DND-41 (cell line): ENCODE measurements around the gene SLC25A26.

Experiments used
- ATAC-seq: fragments of 200-7000 bp; cut with Tn5 transposase; 3 replicates; pipeline ENCODE4 v1.9.1; 2021; ENCODE audit warnings: low read depth; ENCODE audit not compliant: insufficient read depth
- DNase-seq: peaks from one replicate; pipeline ENCODE4 v3.0.0-alpha.2; 2020
- H2AFZ ChIP-seq: 2 replicates; pipeline ENCODE4 v1.6.0; 2012; ENCODE audit warnings: low read depth, low read length
- H3K27ac ChIP-seq: 2 replicates; pipeline ENCODE4 v1.5.1; 2012; ENCODE audit warnings: low read length, inconsistent platforms
- H3K27me3 ChIP-seq: fragments of 200-600 bp; sonication (generic); 2 replicates; pipeline ENCODE4 v1.6.0; 2012; ENCODE audit warnings: low read length, mild to moderate bottlenecking, inconsistent platforms; ENCODE audit not compliant: insufficient read depth, poor library complexity
- H3K36me3 ChIP-seq: 2 replicates; pipeline ENCODE4 v1.5.1; 2012; ENCODE audit warnings: low read length, inconsistent platforms; ENCODE audit not compliant: insufficient read depth
- H3K4me1 ChIP-seq: 2 replicates; pipeline ENCODE4 v1.5.1; 2012; ENCODE audit warnings: mild to moderate bottlenecking, low read length; ENCODE audit not compliant: insufficient read depth
- H3K4me2 ChIP-seq: 2 replicates; pipeline ENCODE4 v1.6.0; 2012; ENCODE audit warnings: mild to moderate bottlenecking, moderate library complexity, low read length, inconsistent platforms; ENCODE audit not compliant: insufficient read depth
- H3K4me3 ChIP-seq, 2 experiments: fragments of 200-600 bp in 1 of 2; shearing (Covaris generic) in 1 of 2; 2 replicates each; pipeline ENCODE4 v1.5.1; 2012 to 2016; ENCODE audit warnings: inconsistent platforms in 2 of 2, low read length in 2 of 2, mild to moderate bottlenecking in 2 of 2, low read depth in 1 of 2, moderate library complexity in 1 of 2
- H3K79me2 ChIP-seq: 2 replicates; pipeline ENCODE4 v1.6.0; 2012; ENCODE audit warnings: low read length, inconsistent platforms; ENCODE audit not compliant: insufficient read depth
- H3K9ac ChIP-seq: 2 replicates; pipeline ENCODE4 v1.6.0; 2012; ENCODE audit warnings: low read depth, mild to moderate bottlenecking, inconsistent platforms, low read length, moderate library complexity
- H3K9me3 ChIP-seq: 2 replicates; pipeline ENCODE4 v1.5.1; 2012; ENCODE audit warnings: low read length, moderate library complexity, mild to moderate bottlenecking, inconsistent platforms; ENCODE audit not compliant: insufficient read depth, severe bottlenecking
- H4K20me1 ChIP-seq: 2 replicates; pipeline ENCODE4 v1.6.0; 2012; ENCODE audit warnings: low read length; ENCODE audit not compliant: insufficient read depth
- EZH2 ChIP-seq: IDR thresholded peaks from 3 replicates; pipeline ENCODE4 v1.6.1; 2012; ENCODE audit warnings: borderline replicate concordance, low read depth, mild to moderate bottlenecking, moderate library complexity, low read length, inconsistent platforms; ENCODE audit not compliant: severe bottlenecking
- TF ChIP-seq, protein P1 (sequence below): IDR thresholded peaks from 2 replicates; pipeline ENCODE4 v1.5.1; 2012; ENCODE audit warnings: borderline replicate concordance, low read length, moderate library complexity, mild to moderate bottlenecking; ENCODE audit not compliant: poor library complexity, severe bottlenecking; ENCODE audit errors: extremely low read depth

SLC25A26 gene

GRCh38 chr3:66381626-66382025 is 160.8 kb downstream of the SLC25A26 start:
- TF ChIP-seq EZH2 = no peak
- TF ChIP-seq, protein P1, sequence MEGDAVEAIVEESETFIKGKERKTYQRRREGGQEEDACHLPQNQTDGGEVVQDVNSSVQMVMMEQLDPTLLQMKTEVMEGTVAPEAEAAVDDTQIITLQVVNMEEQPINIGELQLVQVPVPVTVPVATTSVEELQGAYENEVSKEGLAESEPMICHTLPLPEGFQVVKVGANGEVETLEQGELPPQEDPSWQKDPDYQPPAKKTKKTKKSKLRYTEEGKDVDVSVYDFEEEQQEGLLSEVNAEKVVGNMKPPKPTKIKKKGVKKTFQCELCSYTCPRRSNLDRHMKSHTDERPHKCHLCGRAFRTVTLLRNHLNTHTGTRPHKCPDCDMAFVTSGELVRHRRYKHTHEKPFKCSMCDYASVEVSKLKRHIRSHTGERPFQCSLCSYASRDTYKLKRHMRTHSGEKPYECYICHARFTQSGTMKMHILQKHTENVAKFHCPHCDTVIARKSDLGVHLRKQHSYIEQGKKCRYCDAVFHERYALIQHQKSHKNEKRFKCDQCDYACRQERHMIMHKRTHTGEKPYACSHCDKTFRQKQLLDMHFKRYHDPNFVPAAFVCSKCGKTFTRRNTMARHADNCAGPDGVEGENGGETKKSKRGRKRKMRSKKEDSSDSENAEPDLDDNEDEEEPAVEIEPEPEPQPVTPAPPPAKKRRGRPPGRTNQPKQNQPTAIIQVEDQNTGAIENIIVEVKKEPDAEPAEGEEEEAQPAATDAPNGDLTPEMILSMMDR = no peak
- DNase-seq (no peak), ATAC-seq (no peak)
- no peaks in the 10 kb centered on the region for H3K27me3 ChIP-seq
- H3K4me2 ChIP-seq = no peak overlapping the region
- H3K36me3 ChIP-seq = peaks cover 94% of the 10 kb centered on the region
- no peak overlapping the region for H3K9ac ChIP-seq
- H3K4me1 ChIP-seq = peaks cover 16% of the 10 kb centered on the region
- H4K20me1 ChIP-seq = peaks cover 2% of the 10 kb centered on the region; the same call in 1 of the 2 replicates
- H2AFZ ChIP-seq = no peak overlapping the region
- no peak overlapping the region for H3K27ac ChIP-seq
- no peak overlapping the region for H3K4me3 ChIP-seq
- H3K79me2 ChIP-seq = no peaks in the 10 kb centered on the region
- H3K9me3 ChIP-seq = peaks cover 1% of the 10 kb centered on the region

DNA sequence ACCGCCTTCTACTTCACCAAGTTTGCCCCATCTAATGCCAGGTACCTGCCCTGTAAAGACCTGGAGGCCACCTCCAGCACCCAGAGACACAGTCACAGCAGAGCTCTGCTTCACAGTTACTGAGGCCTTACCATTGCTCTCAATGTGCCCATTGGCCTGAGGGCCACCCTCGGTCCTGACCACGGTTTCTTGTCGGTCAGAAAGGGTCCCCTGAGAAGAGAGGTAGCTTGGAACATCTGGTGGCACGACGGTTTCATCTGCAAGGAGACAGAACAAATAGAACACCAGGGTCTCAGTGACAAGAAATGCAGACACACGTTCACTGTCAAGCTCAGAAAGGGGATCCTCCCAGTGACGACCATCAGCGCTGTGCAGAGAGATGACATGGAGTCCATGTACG is 161.3 kb downstream of the SLC25A26 start:
- Histone ChIP-seq H3K36me3 (peaks cover 95% of the 10 kb centered on the region), H3K4me1 (peaks cover 14% of the 10 kb centered on the region), H3K27me3 (no peaks in the 10 kb centered on the region), H4K20me1 (peaks cover 2% of the 10 kb centered on the region; the same call in 1 of the 2 replicates), H2AFZ (no peak overlapping the region), H3K27ac (no peak overlapping the region), H3K79me2 (no peaks in the 10 kb centered on the region), H3K4me3 (no peak overlapping the region), H3K9me3 (peaks cover 1% of the 10 kb centered on the region), H3K9ac (no peak overlapping the region), H3K4me2 (no peak overlapping the region)
- TF ChIP-seq, protein P1 = no peak
- TF ChIP-seq EZH2 = no peak
- DNase-seq (no peak), ATAC-seq (no peak)

DNA sequence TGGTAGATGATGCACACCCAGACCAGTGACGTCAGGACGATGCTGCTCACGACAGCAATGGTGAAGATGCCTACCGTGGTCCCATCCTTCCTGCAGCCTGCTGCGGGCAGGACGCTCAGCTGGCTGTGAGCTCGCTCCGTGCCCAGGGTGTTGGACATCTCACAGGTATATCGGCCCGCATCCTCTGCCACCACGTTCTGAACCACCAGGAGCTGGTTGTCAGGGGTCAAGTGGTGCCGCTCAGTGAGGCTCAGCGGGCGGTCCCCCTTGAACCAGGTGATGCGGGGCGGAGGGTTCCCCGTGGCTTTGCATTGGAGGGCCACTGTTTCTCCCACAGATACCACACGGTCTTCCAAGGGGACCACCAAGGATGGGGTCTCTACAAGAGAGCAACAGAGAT is 162.2 kb downstream of the SLC25A26 start:
- peaks cover 1% of the 10 kb centered on the region for H3K9me3 ChIP-seq
- H3K4me2 ChIP-seq = no peak overlapping the region
- no peak for TF ChIP-seq EZH2
- no peaks in the 10 kb centered on the region for H3K79me2 ChIP-seq
- no peak overlapping the region for H3K4me3 ChIP-seq
- peaks cover 5% of the 10 kb centered on the region for H3K4me1 ChIP-seq
- H2AFZ ChIP-seq = no peak overlapping the region
- no peak for ATAC-seq
- H3K36me3 ChIP-seq = peaks cover 90% of the 10 kb centered on the region
- peaks cover 2% of the 10 kb centered on the region; the same call in 1 of the 2 replicates for H4K20me1 ChIP-seq
- no peak overlapping the region for H3K27ac ChIP-seq
- H3K27me3 ChIP-seq = no peaks in the 10 kb centered on the region
- no peak overlapping the region for H3K9ac ChIP-seq
- DNase-seq = no peak

GRCh38 chr3:66383998-66384745 is 163.4 kb downstream of the SLC25A26 start:
- Histone ChIP-seq H3K27ac (no peak overlapping the region), H3K4me1 (no peaks in the 10 kb centered on the region), H4K20me1 (peaks cover 2% of the 10 kb centered on the region; the same call in 1 of the 2 replicates), H3K27me3 (no peaks in the 10 kb centered on the region), H3K9ac (no peak overlapping the region), H3K9me3 (peaks cover 1% of the 10 kb centered on the region), H3K4me2 (no peak overlapping the region), H3K4me3 (no peak overlapping the region), H3K79me2 (no peaks in the 10 kb centered on the region), H2AFZ (no peak overlapping the region), H3K36me3 (peaks cover 82% of the 10 kb centered on the region)
- DNase-seq (no peak), ATAC-seq (no peak)
- TF ChIP-seq, protein P1 = no peak
- TF ChIP-seq EZH2 = no peak
